Measurements from ENCODE around the gene TAF11L2.
"Not testable (repeated sequence)": the region's sequence is repeated elsewhere in the genome, so short reads cannot be mapped to it uniquely, and the experiment has no call there.

The TAF11L2 gene

GRCh38 chr5:17497931-17498330 is at the start of gene TAF11L2:
Gene TAF11L2, plus strand, starts transcription at chr5:17498231.
- not testable (repeated sequence) for DNase-seq (ENCODE audit: low read depth in 2 of 2)

- DNase-seq (ENCODE audit: low read depth in 2 of 2): no peak
Observed at GRCh38 chr5:17448877-17449276, 49.2 kb upstream of the TAF11L2 start.

GRCh38 chr5:17452936-17453335 is 45.1 kb upstream of the TAF11L2 start:
- no peak for DNase-seq (ENCODE audit: low read depth in 2 of 2)

DNA sequence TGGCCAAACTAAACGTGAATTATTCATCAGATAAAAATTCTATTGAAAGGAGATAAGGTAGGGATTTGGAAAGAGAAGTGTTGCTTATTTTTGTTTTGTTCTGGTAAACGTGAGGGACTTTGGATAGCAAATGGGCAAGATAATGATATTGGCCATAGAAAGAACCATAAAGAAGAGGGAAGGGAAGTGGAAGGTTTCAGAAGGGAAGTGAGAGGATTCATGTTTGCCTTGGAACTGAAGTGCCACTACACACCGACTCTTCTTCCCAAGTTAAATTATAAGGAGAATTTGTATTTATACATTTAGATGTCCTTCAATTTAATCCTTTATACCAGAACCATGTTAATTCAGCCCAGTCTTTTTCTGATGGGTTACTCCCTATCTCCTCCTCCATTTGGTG is 42.1 kb upstream of the TAF11L2 start:
- no peak for DNase-seq (ENCODE audit: low read depth in 2 of 2)

- no peak for DNase-seq (ENCODE audit: low read depth in 2 of 2)
Observed at GRCh38 chr5:17461793-17462192, 36.2 kb upstream of the TAF11L2 start.

DNA sequence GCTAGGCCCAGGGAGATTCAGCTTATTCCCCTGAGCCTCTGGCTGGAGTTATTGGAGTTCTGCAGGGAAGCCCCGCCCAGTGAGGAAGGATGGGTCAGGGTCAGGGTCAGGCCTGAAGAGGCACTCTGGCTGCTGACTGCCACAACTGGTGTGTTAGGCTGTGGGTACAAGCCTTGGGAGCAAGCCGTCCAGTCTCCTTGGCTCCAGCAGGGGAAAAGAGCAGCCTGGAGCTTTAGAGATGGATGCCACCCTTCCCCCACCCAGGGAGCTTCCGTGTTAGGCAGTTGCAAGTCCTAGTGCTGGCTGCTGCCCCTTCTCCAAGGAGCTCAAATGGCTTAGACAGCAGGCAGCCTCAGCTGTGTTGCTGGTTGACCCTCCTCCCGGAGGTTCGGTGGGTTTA is 34.4 kb upstream of the TAF11L2 start:
- no peak for DNase-seq (ENCODE audit: low read depth in 2 of 2)

- DNase-seq (ENCODE audit: low read depth in 2 of 2): no peak
Observed at GRCh38 chr5:17470064-17470463, 28.0 kb upstream of the TAF11L2 start.

DNA sequence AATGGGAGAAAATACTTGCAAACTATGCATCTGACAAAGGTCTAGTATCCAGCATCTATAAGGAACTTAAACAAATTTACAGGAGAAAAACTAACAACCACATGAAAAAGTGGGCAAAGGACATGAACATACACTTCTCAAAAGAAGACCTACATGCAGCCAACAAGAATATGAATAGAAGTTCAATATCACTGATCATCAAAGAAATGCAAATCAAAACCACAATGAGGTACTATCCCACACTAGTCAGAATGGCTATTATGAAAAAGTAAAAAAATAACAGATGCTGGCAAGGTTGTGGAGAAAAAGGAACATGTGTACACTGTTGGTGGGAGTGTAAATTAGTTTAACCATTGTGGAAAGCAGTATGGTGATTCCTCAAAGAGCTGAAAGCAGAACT is 23.0 kb upstream of the TAF11L2 start:
- DNase-seq (ENCODE audit: low read depth in 2 of 2): not testable (repeated sequence)

DNA sequence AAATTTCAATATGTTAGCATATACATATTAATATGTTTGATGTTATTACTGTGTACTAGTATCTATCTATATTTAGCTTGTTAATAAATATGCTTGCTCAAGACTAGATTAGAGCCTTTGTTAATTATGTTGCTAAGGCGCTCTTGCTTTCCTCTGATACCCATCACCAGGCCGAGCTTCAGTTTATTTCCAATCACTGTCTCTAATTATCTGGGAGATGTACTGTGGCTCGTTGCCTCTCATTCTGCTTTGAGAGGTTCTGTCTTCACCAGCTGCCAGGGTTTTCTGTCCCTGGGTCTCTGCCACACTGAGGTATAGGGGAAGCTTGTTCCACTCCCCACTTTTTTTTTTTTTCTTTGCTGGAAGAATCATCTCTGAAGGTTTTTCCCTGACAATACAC is 21.0 kb upstream of the TAF11L2 start:
- no peak for DNase-seq (ENCODE audit: low read depth in 2 of 2)

- DNase-seq (ENCODE audit: low read depth in 2 of 2): no peak
Observed at GRCh38 chr5:17477573-17478265, 20.3 kb upstream of the TAF11L2 start.

- no peak for DNase-seq (ENCODE audit: low read depth in 2 of 2)
Observed at GRCh38 chr5:17481378-17481777, 16.7 kb upstream of the TAF11L2 start.

DNA sequence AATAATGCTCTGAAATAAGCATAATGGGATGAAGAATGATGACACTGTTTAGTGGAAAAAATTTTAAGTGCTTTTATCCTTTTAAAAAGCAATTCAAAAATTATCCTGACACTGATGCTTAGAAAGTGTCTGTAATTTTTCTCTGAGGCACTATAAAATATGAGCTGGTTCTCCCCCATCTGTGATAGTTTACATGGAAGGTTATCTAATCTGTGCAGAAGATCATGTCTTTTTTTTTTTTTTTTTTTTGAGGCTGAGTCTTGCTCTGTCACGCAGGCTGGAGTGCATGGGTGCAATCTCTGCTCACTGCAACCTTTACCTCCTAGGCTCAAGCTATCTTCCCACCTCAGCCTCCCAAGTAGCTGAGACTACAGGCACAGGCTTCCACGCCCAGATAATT is 15.2 kb upstream of the TAF11L2 start:
- DNase-seq (ENCODE audit: low read depth in 2 of 2): no peak

DNA sequence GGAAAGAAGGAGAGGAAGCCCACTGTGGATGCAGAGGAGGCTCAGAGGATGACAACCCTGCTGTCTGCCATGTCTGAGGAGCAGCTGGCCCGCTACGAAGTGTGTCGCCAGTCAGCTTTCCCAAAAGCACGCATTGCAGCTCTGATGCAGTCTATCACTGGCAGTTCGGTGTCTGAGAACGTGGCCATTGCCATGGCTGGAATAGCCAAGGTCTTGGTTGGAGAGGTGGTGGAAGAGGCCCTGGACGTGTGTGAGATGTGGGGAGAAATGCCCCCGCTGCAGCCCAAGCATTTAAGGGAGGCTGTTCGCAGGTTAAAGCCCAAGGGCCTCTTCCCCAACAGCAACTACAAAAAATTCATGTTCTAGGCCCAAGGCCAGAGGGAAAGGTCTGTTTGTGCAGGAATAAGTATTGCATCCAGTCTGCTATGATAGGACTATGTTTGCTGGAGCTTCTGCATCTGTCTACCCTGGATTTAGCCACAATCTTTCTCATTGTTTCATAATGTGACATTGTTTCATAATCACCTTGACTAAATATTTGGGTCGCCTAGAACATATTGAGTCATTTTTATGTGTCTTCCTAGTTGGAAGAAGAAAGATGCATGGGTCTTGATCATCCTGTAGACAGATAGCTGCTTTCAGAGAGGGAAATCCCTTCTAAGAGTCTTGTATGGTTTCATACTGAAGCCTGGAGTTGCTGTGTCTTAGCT is 11.4 kb upstream of the TAF11L2 start:
- DNase-seq (ENCODE audit: low read depth in 2 of 2): not testable (repeated sequence)

DNA sequence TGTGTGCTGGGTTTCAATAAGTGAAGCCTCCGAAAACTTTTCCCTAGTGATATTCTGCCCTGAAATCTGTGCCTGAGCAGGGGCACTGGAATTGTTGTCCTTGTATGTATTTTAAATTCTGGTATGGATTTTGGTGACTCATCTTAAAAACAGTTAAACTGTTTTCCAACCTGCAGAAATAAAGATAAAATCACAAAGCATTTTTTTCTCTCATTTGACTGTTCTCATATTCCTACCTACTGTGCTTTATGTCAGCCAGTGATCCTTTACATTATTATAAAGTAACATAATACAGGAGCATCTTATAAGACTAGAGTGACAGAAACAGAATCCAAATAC is 10.9 kb upstream of the TAF11L2 start:
- DNase-seq (ENCODE audit: low read depth in 2 of 2): no peak

DNA sequence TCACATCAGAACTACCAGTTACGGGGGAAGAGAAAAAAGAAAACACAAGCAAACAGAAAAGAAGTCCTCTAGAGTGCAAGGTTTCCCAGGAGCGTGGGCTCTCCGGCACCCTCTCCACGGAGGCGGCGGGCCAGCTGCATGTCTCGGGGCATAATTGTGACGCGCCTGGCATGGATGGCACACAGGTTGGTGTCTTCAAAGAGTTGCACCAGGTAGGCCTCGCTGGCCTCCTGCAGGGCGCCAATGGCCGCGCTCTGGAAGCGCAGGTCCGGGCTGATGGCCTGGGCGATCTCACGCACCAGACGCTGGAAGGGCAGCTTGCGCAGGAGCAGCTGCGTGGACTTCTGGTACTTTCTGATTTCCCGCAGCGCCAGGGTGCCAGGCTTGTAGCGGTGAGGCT is 6.8 kb upstream of the TAF11L2 start:
- DNase-seq (ENCODE audit: low read depth in 2 of 2): not testable (repeated sequence)

DNA sequence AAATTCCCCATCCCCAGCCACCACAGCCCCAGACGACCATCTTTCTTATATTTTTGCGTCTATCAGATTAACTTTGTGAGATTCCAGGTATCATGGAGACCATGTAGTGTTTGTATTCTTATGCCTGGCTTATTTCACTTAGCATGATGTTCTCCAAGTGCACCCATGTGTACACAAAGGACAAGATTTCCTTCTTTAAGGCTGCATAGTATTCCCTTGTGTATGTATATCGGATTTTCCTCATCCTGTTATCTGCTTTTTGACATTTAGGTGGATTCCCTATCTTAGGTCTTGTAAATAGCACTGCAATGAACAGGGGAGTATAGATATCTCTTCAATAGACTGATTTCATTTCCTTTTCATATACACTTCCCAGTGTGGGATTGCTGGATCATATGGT is 5.3 kb upstream of the TAF11L2 start:
- DNase-seq (ENCODE audit: low read depth in 2 of 2): no peak

- DNase-seq (ENCODE audit: low read depth in 2 of 2): no peak
Observed at GRCh38 chr5:17497446-17497845, 585 bp upstream of the TAF11L2 start.

GRCh38 chr5:17511775-17512325 is 13.8 kb downstream of the TAF11L2 start:
- no peak for DNase-seq (ENCODE audit: low read depth in 2 of 2)

DNA sequence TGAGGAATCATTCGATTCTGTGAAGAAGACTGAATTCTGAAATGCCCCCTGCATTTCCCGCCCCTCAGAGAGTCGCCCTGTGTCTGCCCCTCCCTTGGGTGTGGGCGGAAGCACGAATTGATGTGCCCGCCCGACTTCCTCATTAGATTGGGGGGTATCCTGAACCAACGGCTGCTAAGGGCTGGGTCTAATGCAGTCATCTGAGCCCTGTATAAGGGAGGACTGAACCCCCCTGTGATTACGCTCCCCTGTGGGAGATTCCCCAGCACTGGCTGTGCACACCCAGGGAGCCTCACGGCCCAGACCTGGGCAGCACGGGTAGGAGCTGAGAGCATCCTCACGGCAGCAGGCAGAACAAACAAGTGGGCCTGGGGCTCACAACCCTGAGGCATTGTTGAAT is 19.5 kb downstream of the TAF11L2 start:
- not testable (repeated sequence) for DNase-seq (ENCODE audit: low read depth in 2 of 2)

GRCh38 chr5:17518067-17518466 is 20.0 kb downstream of the TAF11L2 start, which contains the start of gene TAF11L3:
Gene TAF11L3, plus strand, starts transcription at chr5:17518367.
- DNase-seq (ENCODE audit: low read depth in 2 of 2): not testable (repeated sequence)

DNA sequence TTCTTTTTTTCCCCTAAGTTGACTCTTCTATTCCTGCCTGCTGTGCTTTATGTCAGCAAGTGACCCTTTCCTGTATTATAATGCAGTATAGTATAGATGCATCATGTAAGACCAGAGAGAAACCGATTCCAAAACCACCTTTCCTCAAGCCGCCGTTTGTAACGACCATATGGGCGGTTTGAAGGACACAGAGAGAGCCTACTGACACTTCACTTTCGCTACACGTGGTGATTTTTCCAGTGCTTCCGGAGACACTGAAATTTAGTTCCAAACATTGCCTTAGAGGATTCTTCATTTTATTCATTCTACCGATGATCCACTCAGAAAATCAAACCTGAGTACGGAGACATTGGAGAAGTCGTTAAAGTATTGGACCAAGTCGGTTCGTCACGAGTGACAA is 21.5 kb downstream of the TAF11L2 start:
- not testable (repeated sequence) for DNase-seq (ENCODE audit: low read depth in 2 of 2)

GRCh38 chr5:17521501-17521900 is 23.5 kb downstream of the TAF11L2 start, which contains the start of gene TAF11L4:
Gene TAF11L4, plus strand, starts transcription at chr5:17521801.
- not testable (repeated sequence) for DNase-seq (ENCODE audit: low read depth in 2 of 2)

DNA sequence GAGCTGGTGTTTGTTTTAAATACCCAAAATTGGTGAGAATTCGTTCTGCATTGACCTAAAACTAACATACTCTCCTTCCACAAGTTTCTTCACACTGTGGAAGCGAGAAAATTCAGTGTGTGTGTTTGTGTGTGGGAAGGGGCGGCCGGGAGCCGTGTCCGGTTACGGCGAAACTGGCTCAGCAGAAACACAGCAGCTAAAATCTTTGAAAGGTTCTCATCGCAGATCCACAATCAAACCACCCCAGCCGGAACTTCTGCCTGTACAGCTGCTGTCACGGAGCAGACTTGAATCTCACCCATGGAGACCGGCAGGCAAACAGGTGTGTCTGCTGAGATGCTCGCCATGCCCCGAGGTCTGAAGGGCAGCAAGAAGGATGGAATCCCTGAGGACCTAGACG is 26.9 kb downstream of the TAF11L2 start, which contains the start of gene TAF11L5:
TSS of gene TAF11L5 (plus strand) at position 301 of the 400 bp plus-strand sequence.
- DNase-seq (ENCODE audit: low read depth in 2 of 2): not testable (repeated sequence)
